Measurements from ENCODE around the gene ULK1. TPM values are rescaled to one million over a fixed set of nuclear protein-coding genes. Genes with fewer than 3 reads are reported as not detected.

Gene ULK1
- total RNA-seq, 1 donor from 2014 or later: 33.1 TPM

- intact Hi-C loops (cut with DNase I): no loop called here
- DNase-seq (ENCODE audit: extremely low spot score in 2 of 2): no peak
Observed at GRCh38 chr12:131902332-131903241, 8.2 kb downstream of the ULK1 start.

DNA sequence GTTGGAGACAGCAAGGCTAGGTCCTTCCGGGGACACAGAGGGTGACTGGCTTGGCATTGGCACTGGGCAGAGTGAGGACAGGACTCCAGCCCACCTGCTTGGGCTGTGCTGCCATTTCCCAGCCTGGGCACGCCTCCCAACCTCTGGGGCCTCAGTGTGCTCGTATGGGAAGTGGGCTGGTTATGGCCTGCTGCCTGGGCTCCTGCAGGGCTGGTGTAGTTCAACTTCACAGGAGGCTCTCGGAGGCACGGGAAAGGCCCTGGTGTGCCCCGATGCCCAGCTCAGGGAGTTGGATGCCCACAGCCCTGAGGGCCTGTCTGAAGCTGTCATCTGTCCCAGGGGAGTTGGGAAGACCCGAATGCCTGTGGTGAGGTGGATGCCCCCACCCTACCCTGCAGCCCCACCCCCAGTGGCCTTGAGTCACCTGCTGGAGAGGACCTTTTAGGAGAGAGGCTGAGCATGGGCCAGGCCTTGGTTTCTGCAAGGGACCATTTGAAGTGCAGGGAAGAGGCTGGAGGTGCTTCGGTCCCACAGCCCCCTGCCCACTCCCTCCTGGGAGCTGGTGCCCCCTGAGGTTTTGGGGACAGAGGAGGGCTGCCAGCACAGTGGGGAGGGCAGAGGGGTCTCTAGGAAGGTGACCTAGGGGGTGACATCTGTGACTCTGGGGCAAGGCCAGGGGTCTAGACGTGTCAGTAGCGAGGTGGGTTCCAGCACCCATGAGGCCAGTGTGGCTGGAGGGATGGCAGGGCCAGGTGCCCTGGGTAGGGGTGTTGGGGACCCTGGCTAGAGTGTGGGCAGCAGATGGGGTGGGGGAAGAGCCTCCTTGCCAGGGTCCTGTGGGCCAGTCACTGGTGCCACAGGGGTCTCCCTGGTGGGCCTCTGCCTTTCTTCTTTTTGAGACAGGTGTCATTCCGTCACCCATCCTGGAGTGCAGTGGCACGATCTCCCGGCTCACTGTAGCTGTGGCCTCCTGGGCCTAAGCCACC, 9.1 kb downstream of the ULK1 start:
- no peak for DNase-seq (ENCODE audit: extremely low spot score in 2 of 2)
- H3K9me3 ChIP-seq: no peaks in the 10 kb centered on the region
- intact Hi-C loops (cut with DNase I): no loop called here
- peaks cover 67% of the 10 kb centered on the region for H3K4me1 ChIP-seq
- peaks cover 0 to 12% of the 10 kb centered on the region in 2 donors for H3K36me3 ChIP-seq
- peak overlapping the region; percentile 21 for H3K27ac ChIP-seq
- H3K27me3 ChIP-seq: no peaks in the 10 kb centered on the region
- no peak overlapping the region for H3K4me3 ChIP-seq
- TF ChIP-seq CTCF (IDR thresholded peaks at IDR 0.05) (no peak), POLR2A (IDR thresholded peaks at IDR 0.05) (no peak), POLR2AphosphoS5 (IDR thresholded peaks at IDR 0.05; ENCODE audit: insufficient read depth in 1 of 2, low read depth in 1 of 2) (no peak)

More at GRCh38 chr12:131902332-131903241, 8.2 kb downstream of the ULK1 start:
- no peak overlapping the region for H3K4me3 ChIP-seq
- H3K9me3 ChIP-seq: no peaks in the 10 kb centered on the region
- TF ChIP-seq POLR2AphosphoS5 (IDR thresholded peaks at IDR 0.05; ENCODE audit: insufficient read depth in 1 of 2, low read depth in 1 of 2) (no peak), CTCF (IDR thresholded peaks at IDR 0.05) (no peak), POLR2A (IDR thresholded peaks at IDR 0.05) (no peak)
- peak overlapping the region; percentile 21 for H3K27ac ChIP-seq
- H3K27me3 ChIP-seq: no peaks in the 10 kb centered on the region
- H3K4me1 ChIP-seq: peaks cover 75% of the 10 kb centered on the region
- peaks cover 0 to 12% of the 10 kb centered on the region in 2 donors for H3K36me3 ChIP-seq

GRCh38 chr12:131904346-131904745, 9.9 kb downstream of the ULK1 start:
- DNase-seq (ENCODE audit: extremely low spot score in 2 of 2): no peak
- TF ChIP-seq CTCF (IDR thresholded peaks at IDR 0.05): no peak
- TF ChIP-seq POLR2A (IDR thresholded peaks at IDR 0.05): no peak
- no peaks in the 10 kb centered on the region for H3K27me3 ChIP-seq
- no peak overlapping the region for H3K4me3 ChIP-seq
- peaks cover 64% of the 10 kb centered on the region for H3K4me1 ChIP-seq
- no peaks in the 10 kb centered on the region for H3K9me3 ChIP-seq
- intact Hi-C loops (cut with DNase I): no loop called here
- no peak overlapping the region for H3K27ac ChIP-seq
- peaks cover 0 to 20% of the 10 kb centered on the region in 2 donors for H3K36me3 ChIP-seq

DNA sequence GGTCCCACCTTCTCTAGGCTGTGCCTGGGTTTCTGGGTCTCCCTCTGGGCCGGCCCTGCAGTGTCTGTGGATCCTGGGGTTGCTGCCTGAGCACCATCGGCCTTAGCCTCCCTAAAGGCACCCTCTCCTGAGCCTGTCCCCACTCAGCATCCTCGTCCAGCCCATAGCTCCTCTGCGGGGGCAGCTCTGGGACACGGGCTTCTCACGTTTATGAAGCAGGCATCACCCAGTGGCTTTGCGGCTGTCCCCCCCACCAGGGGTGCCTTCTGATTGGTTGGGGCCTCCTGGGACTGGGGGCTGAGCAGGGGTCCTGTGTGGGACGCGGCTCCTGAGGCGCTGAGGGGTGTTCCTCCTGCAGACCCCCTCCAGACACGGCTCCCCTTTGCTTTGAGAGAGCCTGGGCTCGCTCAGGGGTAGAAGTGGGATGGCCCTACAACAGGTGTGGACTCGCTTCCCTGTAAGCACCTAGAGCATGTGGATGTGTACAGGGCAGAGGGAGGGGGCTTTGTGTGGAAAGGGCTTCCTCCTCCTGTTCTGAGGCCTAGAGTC, 10.7 kb downstream of the ULK1 start:
- H3K36me3 ChIP-seq: peaks cover 0 to 28% of the 10 kb centered on the region in 2 donors
- no peak for TF ChIP-seq POLR2A (IDR thresholded peaks at IDR 0.05)
- TF ChIP-seq POLR2AphosphoS5 (IDR thresholded peaks at IDR 0.05; ENCODE audit: insufficient read depth in 1 of 2, low read depth in 1 of 2): no peak
- no peak for TF ChIP-seq CTCF (IDR thresholded peaks at IDR 0.05)
- peaks cover 56% of the 10 kb centered on the region for H3K4me1 ChIP-seq
- H3K27me3 ChIP-seq: no peaks in the 10 kb centered on the region
- intact Hi-C loops (cut with DNase I): no loop called here
- H3K4me3 ChIP-seq: no peak overlapping the region
- DNase-seq (ENCODE audit: extremely low spot score in 2 of 2): no peak
- H3K27ac ChIP-seq: no peak overlapping the region
- H3K9me3 ChIP-seq: no peaks in the 10 kb centered on the region
